Epithelial cell of esophagus (primary cell): ENCODE data around the gene PLSCR5.
A peak's percentile ranks its signal among the peaks of the same experiment; 100 is the strongest.

Source experiments
- DNase-seq: peaks from one replicate; pipeline ENCODE4 v3.0.0; 2010; ENCODE audit warnings: low read depth
- H3K4me3 ChIP-seq: 2 replicates; pipeline ENCODE4 v1.5.1; 2011; ENCODE audit warnings: mild to moderate bottlenecking, low read length, control low read depth
- CTCF ChIP-seq: IDR thresholded peaks from 2 replicates; pipeline ENCODE4 v1.5.1; 2011; ENCODE audit warnings: low read depth, mild to moderate bottlenecking, low read length, control low read depth, inconsistent platforms; ENCODE audit not compliant: insufficient read depth; ENCODE audit errors: missing control alignments

Gene PLSCR5

GRCh38 chr3:146638718-146639117 is 33.6 kb upstream of the PLSCR5 start:
- H3K4me3 ChIP-seq, result no peak overlapping the region
- no peak for DNase-seq
- TF ChIP-seq CTCF, result no peak

GRCh38 chr3:146637871-146638270 is 32.7 kb upstream of the PLSCR5 start:
- DNase-seq, result no peak
- no peak for TF ChIP-seq CTCF
- H3K4me3 ChIP-seq, result no peak overlapping the region

- no peak overlapping the region for H3K4me3 ChIP-seq
- no peak for TF ChIP-seq CTCF
- DNase-seq, result no peak
Observed at GRCh38 chr3:146636881-146637280, 31.7 kb upstream of the PLSCR5 start.

DNA sequence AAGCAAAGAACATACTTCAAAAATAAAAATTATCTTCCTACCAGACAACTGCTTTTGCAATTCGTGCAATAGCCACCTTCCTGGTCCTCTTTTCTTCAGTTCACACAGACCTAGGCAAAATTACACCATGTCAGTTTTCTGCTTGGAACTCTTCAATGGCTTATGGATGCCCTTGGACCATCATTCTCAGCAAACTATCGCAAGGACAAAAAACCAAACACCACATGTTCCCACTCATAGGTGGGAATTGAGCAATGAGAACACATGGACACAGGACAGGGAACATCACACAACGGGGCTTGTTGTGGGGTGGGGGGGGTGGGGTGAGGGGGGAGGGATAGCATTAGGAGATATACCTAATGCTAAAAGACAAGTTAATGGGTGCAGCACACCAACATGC is 29.2 kb upstream of the PLSCR5 start:
- H3K4me3 ChIP-seq, result no peak overlapping the region
- DNase-seq, result no peak
- no peak for TF ChIP-seq CTCF

DNA sequence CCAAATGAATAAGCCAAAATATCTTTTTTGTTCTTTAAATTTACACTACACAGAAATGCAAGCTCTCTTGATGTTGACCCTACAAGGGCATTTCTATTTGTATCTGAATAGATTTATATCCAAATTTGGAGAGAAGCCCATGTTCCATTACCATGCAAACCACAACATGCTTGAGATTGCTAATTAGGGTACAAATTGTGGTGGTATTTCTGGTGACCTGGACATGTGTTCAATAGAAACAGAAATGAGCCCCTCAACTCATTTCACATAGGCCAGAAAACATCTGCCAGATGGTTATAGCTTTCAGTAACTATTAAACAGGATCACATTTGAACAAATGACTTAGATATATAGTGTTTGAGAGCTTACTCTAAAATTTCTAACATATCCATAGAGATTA is 23.5 kb upstream of the PLSCR5 start:
- no peak for DNase-seq
- no peak overlapping the region for H3K4me3 ChIP-seq
- TF ChIP-seq CTCF, result no peak

DNA sequence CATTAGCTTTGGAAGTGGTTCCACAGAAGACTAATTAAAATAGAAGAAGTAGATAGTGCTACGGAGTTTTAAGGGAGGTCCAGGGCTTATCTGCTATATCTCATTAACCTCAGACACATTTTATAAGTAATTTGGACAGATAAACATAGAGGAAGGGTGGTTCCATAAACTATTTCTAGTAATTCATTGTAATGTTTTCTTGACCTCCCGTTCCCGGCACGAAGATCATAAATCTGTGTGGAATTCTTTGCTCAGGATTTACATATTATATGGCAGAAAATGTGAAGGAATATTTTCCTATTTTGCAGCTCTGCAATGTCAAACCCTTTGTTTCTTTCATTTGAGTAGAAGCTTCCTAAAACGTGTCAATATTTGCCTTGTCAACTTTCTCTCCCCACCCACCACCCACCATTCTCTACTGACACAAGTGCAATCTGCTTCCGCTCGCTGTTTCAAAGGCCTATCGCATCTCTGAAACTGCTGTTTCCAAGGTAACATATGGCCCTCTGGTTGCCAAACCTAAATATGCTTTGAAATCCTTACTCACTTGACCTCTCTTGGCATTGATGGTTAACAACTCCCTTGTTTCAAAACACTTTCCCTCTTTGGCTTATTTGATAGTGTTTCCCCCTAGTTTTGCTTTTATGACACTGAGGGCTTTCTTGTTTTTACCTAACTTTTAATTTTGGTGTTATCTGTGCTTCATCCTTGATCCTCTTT is 21.4 kb upstream of the PLSCR5 start:
- TF ChIP-seq CTCF, result no peak
- no peak overlapping the region for H3K4me3 ChIP-seq
- no peak for DNase-seq

DNA sequence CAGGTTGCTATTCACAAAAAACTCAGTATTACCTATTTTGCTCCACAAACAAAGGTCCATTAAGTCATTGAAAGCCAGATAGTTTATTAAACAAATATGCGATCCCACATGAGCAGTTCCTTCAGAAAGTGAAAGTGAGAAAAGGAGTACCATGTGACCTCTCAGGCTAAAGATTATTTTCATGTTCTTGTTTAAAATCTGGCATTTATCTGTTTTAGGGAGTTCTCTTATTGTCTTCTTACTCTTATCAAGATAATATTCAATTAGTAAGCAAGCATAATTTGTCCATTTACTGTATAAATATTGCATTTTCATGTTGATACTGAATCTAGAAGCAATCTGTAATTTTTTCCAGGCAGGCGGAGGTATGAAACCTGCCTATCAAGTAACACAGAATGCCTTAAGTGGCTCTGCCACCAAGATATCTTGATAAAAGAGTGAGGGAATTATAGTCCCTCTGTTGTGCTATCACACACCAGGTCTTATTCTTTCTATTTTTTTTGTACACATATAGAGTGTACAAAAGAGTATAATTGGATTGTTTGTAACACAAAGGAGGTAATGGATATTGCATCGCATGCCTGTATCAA is 20.1 kb upstream of the PLSCR5 start:
- peak overlapping the region; percentile 10 for H3K4me3 ChIP-seq
- peak; percentile 26 for DNase-seq
- no peak for TF ChIP-seq CTCF
